SH-SY5Y (cell line): Measurements from ENCODE around the gene CCDC136.

Experiments used
- GATA2 ChIP-seq: IDR thresholded peaks from 2 replicates; pipeline ENCODE4 v1.6.1; 2011; ENCODE audit warnings: mild to moderate bottlenecking, low read depth, low read length
- GATA3 ChIP-seq: IDR thresholded peaks from 2 replicates; pipeline ENCODE4 v1.6.1; 2011; ENCODE audit warnings: low read depth, mild to moderate bottlenecking, low read length, moderate library complexity

DNA sequence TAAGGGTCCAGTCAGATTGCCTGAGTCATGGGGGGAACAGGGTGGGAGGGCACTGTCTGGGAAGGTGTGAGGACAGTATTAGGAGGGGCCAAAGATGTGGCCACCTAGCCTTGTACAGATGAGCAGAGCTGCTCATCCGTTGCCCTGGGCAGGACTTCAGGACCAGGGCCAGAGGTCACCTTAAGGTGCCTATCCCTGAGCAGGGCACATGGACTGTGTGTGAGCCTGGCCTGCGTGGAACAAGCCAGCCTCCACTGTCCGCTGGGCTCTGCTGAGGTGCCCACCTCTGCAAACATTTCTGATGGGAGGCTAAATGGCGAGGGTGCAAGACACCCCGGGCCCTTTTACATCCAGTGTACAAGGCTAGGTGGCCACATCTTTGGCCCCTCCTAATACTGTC is 12.8 kb upstream of the CCDC136 start:
- TF ChIP-seq GATA2 (no peak), GATA3 (no peak)
